Left renal pelvis (tissue), 4 donors: ENCODE results near the gene IGLL5. TPM values are rescaled to one million over a fixed set of nuclear protein-coding genes. Genes with fewer than 3 reads are reported as not detected.
"Not testable (repeated sequence)": the region's sequence is repeated elsewhere in the genome, so short reads cannot be mapped to it uniquely, and the experiment has no call there.

Experiments used
- DNase-seq, 4 donors: peaks; one replicate each; pipeline ENCODE4 v3.0.0-alpha.2; 2013; ENCODE audit warnings: low read depth in 4 of 4, low spot score in 3 of 4
- polyA plus RNA-seq, 4 donors: library from polyadenylated mRNA; unstranded; fragments of 120-200 nt; gene quantifications; one replicate each; pipeline ENCODE4 v1.2.1, GENCODE V29; 2013; ENCODE audit not compliant: insufficient read length in 4 of 4

Gene IGLL5
- polyA plus RNA-seq, 4 donors: 0.48 TPM; not detected in 3

GRCh38 chr22:22897947-22898346 lies 10.3 kb downstream of the IGLL5 start:
- DNase-seq: no peak

GRCh38 chr22:22898411-22898950 lies 10.9 kb downstream of the IGLL5 start:
- DNase-seq: not testable (repeated sequence)

DNA sequence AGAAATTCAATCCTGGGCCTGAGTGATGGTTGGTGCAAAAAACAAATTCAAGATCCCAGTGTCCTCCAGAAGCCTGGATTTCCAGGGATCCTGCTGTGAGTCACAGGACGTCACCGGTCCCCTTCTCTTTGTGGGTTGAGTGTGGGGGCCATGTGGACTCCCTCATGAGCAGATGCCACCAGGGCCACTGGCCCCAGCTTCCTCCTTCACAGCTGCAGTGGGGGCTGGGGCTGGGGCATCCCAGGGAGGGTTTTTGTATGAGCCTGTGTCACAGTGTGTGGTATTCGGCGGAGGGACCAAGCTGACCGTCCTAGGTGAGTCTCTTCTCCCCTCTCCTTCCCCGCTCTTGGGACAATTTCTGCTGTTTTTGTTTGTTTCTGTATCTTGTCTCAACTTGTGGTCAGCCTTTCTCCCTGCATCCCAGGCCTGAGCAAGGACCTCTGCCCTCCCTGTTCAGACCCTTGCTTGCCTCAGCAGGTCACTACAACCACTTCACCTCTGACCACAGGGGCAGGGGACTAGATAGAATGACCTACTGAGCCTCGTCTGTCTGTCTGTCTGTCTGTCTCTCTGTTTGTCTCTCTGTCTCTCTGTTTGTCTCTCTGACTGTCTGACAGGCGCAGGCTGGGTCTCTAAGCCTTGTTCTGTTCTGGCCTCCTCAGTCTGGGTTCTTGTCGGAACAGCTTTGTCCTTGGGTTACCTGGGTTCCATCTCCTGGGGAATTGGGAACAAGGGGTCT lies 11.9 kb downstream of the IGLL5 start:
- DNase-seq: not testable (repeated sequence)

GRCh38 chr22:22900527-22901205 lies 13.1 kb downstream of the IGLL5 start:
- DNase-seq: not testable (repeated sequence)

- DNase-seq: no peak
Observed at GRCh38 chr22:22901578-22902218, 14.1 kb downstream of the IGLL5 start.

DNA sequence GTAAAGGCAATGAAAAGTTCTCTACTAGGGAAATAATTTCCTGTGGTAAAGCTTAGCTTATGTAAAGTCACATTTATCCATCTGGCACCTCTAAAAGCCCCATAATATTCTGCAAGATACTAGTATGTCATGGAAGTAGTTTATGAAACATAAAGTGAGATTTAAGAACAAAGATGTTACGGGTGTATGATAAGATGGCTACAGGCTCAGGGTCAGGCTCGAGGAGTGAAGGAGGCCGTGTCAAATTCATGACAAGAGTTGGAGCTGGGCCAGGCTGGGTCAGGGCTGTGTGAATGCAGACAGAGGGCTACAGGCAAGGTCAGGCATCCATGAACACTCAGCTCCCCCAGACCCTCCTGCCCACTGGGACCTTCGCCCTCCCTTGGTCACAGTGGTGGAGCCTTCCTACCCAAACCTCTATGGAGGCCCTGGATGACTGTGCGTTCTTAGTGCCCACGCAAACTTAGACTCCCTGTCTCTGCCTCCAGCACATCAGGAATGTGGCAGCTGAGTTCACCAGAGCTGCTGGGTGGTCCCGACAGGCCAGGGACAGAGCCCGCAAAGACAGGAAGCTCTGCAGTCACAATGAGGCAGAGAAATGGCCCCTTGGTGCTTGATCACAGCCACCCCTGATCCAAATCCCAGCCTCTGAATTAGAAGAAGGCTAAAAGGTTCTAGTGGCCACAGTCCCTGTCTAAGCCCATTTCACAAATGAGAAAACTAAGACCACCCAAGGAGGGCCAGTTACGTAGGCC lies 14.8 kb downstream of the IGLL5 start:
- DNase-seq: no peak

GRCh38 chr22:22903355-22903777 lies 15.8 kb downstream of the IGLL5 start:
- DNase-seq: no peak

DNA sequence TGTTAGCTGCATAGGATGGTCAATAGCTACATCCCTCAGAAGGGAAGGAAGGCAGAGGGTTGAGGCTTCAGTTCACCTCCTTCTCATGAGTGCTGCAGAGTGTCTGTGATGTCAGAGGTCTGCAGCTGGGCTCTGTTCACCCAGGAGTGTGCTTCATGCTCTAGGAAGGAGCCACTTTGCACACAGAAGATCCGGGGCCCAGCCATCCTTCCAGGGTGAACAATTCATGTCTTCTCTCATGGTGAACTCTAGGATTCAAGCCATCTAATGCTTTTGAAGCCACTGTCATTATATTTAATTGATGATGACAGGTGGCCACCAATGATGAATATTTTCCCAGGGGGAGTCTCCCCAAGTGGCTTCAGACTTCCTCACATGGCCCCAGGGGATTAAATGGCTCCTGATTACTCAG lies 16.2 kb downstream of the IGLL5 start:
- not testable (repeated sequence) for DNase-seq

- not testable (repeated sequence) for DNase-seq
Observed at GRCh38 chr22:22904736-22905135, 17.1 kb downstream of the IGLL5 start.

GRCh38 chr22:22906391-22906790 lies 18.8 kb downstream of the IGLL5 start:
- not testable (repeated sequence) for DNase-seq

GRCh38 chr22:22906907-22907550 lies 19.4 kb downstream of the IGLL5 start:
- DNase-seq: no peak

GRCh38 chr22:22907551-22908494 lies 20.2 kb downstream of the IGLL5 start:
- DNase-seq: no peak

GRCh38 chr22:22908495-22908861 lies 20.9 kb downstream of the IGLL5 start:
- DNase-seq: no peak

GRCh38 chr22:22908941-22909604 lies 21.5 kb downstream of the IGLL5 start:
- DNase-seq: no peak

DNA sequence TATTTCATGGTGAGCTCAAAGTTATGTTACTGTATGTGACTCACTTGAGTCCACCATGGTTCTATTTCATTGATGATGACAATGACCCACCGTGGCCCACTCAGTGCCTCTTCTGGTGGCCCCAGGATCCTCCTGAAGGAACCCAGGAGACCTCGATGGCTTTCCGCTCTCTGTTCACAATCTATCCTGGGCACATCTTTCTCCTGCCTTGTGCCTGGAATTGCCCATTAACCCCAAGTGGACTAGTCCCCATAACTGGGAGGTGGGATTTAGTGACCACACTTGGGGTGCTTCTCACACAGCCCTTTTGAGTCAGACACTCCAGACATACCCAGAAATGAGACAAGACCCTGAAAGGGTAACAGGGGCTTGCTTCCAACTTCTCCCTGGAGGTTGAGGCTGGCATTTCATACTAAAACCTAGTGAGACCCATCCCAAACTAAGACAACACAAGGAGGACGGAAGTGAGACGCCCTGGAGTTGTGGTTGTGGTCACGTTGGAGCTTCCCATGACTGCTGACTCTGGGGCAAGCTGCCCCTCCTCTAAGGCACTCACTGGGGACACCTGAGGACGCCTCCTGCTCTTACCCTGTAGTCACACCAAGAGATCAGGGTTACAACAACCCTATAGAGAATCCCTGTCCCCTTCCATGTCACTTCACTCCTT lies 22.1 kb downstream of the IGLL5 start:
- DNase-seq: no peak

GRCh38 chr22:22910272-22911240 lies 22.9 kb downstream of the IGLL5 start:
- no peak for DNase-seq
